ENCODE measurements around the gene RPS14.
A peak's percentile ranks its signal among the peaks of the same experiment; 100 is the strongest.

The RPS14 gene

DNA sequence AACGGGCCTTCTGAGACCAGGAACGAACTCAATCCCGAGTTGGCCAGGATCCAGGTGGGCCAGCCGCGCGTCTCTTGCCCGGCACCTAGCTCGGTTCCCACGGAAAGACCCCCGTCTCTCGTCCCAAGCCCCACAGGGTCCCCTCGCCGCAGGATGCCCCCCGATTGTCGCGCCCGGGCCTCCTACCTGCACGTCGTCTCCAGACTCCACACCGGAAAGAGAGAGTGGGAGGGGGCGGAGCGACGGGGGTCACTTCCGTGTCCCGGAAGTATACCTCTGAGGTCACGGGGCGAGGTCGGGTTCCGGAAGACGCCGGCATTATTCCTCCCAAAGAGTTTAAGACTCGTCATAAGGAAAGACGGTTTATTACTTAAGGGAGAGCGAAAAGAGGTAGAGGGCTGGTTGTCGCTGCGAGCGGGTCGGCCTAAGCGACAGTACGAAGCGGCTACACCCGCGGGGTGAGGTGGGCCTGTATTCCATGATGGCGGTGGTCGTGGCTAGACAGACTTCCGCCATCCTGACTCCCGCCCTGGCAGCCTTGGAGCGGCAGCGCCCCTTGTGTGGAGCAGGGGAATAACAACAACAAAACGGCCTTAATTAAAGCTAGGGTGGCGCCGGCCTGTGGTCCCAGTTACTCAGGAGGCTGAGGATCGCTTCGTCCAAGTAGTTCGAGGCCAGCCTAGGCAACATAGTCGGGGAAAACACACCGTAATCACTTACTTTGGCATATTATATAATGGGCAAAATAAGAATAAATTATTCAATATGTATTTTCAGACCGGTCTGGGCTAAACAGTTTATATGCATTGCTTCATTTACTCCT, at the start of gene RPS14:
Gene RPS14, minus strand, starts transcription at position 223 of the 823 bp plus-strand sequence. CDS start 2,006 bp downstream, outside the sequence.
- DNase-seq, result peak; percentile 78

- no peak for DNase-seq
Observed at GRCh38 chr5:150498971-150499370, 49.4 kb upstream of the RPS14 start.

GRCh38 chr5:150498501-150498900, 49.0 kb upstream of the RPS14 start:
- DNase-seq, result no peak

DNA sequence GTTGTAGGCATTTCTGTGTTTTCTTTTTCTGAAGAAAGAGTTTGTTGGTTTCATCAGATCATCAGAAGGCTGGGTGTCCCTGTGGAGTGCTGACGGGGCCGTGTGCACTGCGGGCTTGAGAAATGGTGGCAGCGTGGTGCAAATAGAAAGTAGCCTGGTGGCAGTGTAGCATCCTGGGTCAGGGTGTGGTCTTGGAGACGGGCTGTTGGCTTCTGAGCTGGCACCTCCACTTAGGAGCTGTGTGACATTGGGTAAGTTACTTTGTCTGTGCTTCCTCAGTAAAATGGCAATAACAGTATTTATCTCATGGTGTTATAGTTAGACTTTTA, 48.4 kb upstream of the RPS14 start:
- DNase-seq, result no peak

GRCh38 chr5:150497274-150497988, 47.9 kb upstream of the RPS14 start:
- DNase-seq, result no peak

GRCh38 chr5:150496534-150496933, 47.0 kb upstream of the RPS14 start:
- DNase-seq, result no peak

DNA sequence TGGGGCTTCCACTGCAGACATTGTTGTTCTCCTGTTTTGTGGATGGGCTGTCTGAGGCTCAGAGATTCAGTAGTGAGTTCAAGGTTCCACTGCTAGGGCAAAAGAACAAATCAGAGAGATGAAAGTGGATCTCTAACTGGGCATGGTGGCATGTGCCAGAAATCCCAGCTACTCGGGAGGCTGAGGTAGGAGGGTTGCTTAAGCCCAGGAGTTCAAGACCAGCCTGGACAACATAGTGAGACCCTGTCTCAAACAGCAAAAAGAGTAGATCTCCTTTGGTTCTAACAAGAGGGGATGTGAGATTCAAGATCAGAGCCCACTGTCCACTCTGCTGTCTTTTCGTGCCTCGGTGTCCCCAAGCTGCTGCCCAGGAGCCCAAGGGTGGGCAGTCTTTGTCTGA, 46.6 kb upstream of the RPS14 start:
- DNase-seq, result no peak

- DNase-seq, result no peak
Observed at GRCh38 chr5:150492621-150493020, 43.1 kb upstream of the RPS14 start.

GRCh38 chr5:150491876-150492275, 42.3 kb upstream of the RPS14 start:
- no peak for DNase-seq

GRCh38 chr5:150490754-150491153, 41.2 kb upstream of the RPS14 start:
- DNase-seq, result no peak

GRCh38 chr5:150490296-150490669, 40.7 kb upstream of the RPS14 start:
- no peak for DNase-seq

GRCh38 chr5:150489360-150490295, 40.1 kb upstream of the RPS14 start:
- no peak for DNase-seq

- no peak for DNase-seq
Observed at GRCh38 chr5:150488519-150489359, 39.2 kb upstream of the RPS14 start.

DNA sequence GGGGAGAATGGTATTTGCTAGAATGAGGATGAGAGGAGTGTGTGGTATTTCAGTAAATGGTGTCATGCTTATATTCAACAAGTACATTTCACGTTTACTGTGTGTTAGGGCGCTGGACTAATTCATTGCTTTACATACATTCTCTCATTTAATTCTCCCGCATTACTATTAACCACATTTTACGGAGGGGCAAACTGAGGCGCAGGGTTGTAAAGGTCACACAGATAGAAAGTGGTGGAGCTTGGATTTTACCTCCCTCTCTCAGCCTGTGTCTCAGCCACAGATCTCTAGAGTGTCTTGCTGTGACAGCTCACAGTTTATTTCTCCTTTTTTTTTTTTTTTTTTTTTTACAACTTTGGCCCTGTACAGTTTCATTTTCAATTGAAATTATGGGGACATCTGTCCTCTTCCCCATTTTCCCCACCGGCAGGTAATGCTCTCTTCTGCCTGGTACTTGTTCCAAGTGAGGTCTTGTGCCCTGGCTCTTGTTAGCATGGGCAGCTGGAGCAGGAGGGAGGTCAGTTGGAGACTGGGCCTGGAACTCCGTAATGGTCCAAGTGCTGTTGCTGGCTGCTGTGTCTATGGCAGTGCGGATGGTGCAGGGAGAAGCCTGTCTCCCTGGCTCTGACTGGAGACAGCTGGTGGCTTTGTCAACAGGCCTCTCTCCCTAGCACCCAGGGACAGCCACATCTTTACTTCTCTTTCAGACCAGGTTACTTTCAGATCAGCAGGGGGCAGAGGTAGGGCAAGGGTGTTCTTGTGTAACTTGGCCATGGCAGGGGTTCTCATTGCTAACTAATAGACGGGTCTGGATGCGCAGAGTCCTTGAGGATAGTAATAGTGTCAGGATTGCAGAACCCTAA, 37.9 kb upstream of the RPS14 start:
- no peak for DNase-seq

DNA sequence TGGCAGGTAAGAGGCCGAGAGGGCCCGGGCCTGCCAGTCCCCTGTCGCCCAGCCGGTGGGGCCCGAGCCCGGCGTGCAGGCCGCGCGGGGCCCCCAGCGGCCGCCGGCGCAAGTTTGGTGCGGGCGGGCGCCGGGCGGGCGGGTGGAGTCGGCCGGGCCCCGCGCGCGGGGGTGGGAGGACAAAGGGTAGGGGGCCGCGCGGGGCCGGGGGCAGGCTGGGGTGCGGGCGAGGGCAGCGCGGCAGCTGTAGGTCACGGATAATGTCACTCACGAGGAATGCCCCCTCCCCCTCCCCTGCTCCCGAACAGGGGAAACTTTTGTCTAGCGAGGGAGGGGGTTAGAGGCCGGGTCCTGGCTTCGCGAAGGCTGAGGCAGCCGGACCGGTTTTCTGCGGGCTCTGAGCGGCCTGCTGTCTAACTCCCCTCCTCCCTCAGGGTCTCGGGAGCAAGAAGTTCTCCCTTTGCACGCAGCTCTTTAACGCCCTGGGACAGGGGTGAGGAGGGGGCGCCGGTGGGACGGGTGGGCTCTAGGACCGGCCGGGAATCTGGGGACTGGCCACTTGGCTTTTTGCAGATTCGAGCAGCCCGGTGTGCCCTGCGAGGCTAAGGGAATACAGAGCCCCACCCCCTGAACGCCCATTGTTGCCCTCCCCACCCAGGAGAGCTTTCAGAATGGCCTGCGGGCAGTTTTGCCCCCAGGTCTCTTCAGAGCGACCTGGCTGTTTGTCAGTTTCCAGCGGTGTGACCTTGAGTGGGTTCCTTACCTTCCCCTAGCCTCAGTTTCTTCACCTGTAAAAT, 37.1 kb upstream of the RPS14 start:
- DNase-seq, result peak; percentile 23

DNA sequence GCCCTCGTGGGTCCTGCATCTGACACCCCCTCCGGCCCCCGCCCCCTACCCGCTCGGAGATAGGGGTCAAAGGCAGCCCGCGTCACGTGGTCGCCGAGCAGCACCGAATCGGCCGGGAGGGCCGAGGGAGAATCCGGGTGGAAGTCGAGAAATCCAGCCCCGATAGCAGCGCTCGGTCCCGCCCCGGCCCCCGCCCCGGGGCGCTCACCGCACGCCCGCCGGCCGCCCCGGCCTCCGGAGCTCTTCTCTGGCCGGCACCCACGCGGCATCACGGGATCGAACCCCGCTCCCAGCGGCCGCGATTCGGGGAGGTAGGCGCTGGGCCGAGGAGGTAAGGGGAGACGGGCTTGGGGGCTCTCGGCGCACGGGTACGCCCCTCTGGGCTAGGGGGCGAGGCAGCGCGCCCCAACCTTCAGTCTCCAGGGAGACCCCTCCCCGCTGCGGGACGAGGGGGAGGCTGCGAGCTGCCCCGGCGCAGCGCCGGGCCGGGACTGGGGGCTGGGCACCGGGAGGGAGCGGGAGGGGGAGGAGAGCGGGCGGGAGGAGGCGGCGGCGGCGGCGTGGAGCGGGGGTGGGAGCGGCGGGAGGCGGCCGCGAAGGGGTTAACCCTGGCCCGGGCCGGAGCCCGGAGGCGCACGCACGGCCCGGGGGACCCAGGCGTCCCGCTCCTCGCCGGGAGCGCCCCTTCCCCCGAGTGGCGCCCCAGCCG, 36.3 kb upstream of the RPS14 start:
- no peak for DNase-seq

- no peak for DNase-seq
Observed at GRCh38 chr5:150484964-150485692, 35.6 kb upstream of the RPS14 start.

DNA sequence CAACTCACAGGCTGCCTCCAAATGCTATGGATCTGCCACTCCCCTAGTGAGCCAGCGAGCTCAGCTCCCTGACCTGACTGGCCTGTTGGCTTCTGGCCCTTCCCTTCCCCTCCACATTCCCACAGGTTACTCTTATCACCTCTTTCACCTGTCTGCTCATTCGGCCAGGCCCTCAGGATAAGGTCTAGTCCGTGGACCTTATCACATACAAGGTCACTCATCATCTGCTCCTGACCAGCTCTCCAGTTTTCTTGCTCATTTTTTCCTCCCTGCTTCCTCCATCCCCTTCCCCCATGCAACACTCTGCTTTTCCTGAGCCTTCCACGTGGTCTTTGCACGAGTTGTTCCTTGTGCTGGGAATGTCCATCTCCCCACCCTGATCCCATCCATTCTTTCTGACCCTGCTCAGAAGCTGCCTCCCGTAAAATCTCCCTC, 32.5 kb upstream of the RPS14 start:
- no peak for DNase-seq

GRCh38 chr5:150481708-150481965, 32.1 kb upstream of the RPS14 start:
- DNase-seq, result no peak

Measured in NCI-H1105 treated with DMSO at 0.1 percent for 48 hours (cell line).